ENCODE data around the gene PDYN. TPM values are rescaled to one million over a fixed set of nuclear protein-coding genes. Genes with fewer than 3 reads are reported as not detected.

The PDYN gene
- total RNA-seq, 1 experiment from 2014 or later: not detected

DNA sequence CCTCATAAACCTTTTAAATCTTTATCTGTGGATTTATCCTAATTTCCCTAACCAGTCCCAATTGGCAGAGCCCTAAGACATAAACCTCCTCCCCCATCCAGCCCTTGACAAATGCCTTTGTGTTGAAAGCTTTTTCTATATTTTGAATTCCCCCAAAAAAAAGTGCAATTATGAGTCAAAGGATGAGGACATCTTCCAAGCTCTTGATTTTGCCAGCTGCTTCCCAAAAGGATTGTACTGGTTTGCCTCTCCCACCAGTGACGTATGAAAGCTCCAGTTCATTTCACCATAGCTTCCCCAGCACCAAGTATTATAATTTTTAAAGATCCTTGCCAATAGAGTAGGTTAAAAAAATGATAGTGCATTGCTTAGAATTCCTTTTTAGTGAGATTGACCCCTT lies 59.7 kb downstream of the PDYN start:
- Histone ChIP-seq H3K9me3 (ENCODE audit: low read depth, low read length, poor library complexity, severe bottlenecking) (no peaks in the 10 kb centered on the region), H3K36me3 (ENCODE audit: insufficient read depth, low read length, poor library complexity, severe bottlenecking) (peaks cover 46% of the 10 kb centered on the region), H3K4me1 (ENCODE audit: insufficient read depth, low read length, poor library complexity, severe bottlenecking) (peaks cover 13% of the 10 kb centered on the region), H3K4me3 (ENCODE audit: low read depth, low read length, poor library complexity, severe bottlenecking) (no peak overlapping the region), H3K27ac (ENCODE audit: low read depth, low read length, poor library complexity, severe bottlenecking) (no peak overlapping the region), H3K27me3 (replicated peaks; ENCODE audit: insufficient read depth, low read depth, low read length, poor library complexity) (no peaks in the 10 kb centered on the region)
- intact Hi-C loops (cut with micrococcal nuclease; ENCODE audit: unreplicated experiment): no loop called here
- DNase-seq (ENCODE audit: low spot score): no peak
- BruUV-seq (replicated peaks): no TSS peak
- POLR2A ChIA-PET (ENCODE audit: low non-redundant PET): no interaction called here
- TF ChIP-seq CTCF (conservative IDR thresholded peaks at IDR 0.05; ENCODE audit: low read depth, low read length) (no peak), EZH2 (IDR thresholded peaks at IDR 0.05; ENCODE audit: borderline replicate concordance, low read depth, low read length, poor library complexity, severe bottlenecking) (no peak)
- CTCF ChIA-PET: no interaction called here

DNA sequence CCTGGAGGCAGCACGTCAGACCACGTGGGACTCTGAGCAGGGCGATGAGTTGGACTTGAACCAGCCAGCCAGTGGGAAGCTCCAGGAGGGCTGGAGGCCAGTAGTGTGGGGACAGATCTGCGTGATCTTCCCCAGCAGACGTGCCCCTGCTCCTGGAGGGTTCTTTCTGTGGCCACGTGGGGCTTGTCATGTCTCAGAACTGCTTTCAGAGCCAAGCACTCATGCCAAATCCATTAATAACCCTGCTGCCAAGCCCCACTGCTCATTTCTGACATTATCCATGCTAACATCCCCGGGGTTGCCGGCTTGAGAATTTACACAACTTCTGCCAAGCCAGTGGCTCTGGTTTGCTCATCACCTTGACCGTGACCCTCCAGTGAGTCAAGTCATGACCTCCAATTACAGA lies 60.4 kb downstream of the PDYN start:
- Histone ChIP-seq H3K27ac (ENCODE audit: low read depth, low read length, poor library complexity, severe bottlenecking) (no peak overlapping the region), H3K9me3 (ENCODE audit: low read depth, low read length, poor library complexity, severe bottlenecking) (no peaks in the 10 kb centered on the region), H3K27me3 (replicated peaks; ENCODE audit: insufficient read depth, low read depth, low read length, poor library complexity) (no peaks in the 10 kb centered on the region), H3K4me3 (ENCODE audit: low read depth, low read length, poor library complexity, severe bottlenecking) (no peak overlapping the region), H3K36me3 (ENCODE audit: insufficient read depth, low read length, poor library complexity, severe bottlenecking) (peaks cover 42% of the 10 kb centered on the region), H3K4me1 (ENCODE audit: insufficient read depth, low read length, poor library complexity, severe bottlenecking) (peaks cover 13% of the 10 kb centered on the region)
- TF ChIP-seq CTCF (conservative IDR thresholded peaks at IDR 0.05; ENCODE audit: low read depth, low read length) (no peak), EZH2 (IDR thresholded peaks at IDR 0.05; ENCODE audit: borderline replicate concordance, low read depth, low read length, poor library complexity, severe bottlenecking) (no peak)
- ChIA-PET POLR2A (ENCODE audit: low non-redundant PET) (no interaction called here), CTCF (no interaction called here)
- intact Hi-C loops (cut with micrococcal nuclease; ENCODE audit: unreplicated experiment): no loop called here
- BruUV-seq (replicated peaks): no TSS peak
- no peak for DNase-seq (ENCODE audit: low spot score)

DNA sequence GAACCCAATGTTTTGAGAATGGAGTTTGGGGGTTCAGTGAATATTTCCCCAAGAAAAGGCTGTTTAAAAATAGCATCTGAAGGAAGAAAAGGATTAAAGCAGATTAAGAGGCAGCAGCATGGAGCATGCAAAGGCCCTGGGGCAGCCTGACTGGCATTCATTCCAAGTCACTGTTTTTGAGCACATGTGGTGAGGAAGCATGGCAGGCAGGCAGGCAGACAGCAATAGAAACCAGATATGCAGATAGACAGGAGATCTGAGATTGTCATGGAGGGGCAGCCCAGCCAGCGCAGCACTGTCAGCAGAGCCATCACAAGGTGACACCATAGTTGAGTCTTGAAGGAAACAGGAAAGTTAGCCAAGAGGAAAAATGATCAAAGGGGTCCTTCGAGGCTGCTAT lies 60.9 kb downstream of the PDYN start:
- Histone ChIP-seq H3K36me3 (ENCODE audit: insufficient read depth, low read length, poor library complexity, severe bottlenecking) (peaks cover 43% of the 10 kb centered on the region), H3K4me1 (ENCODE audit: insufficient read depth, low read length, poor library complexity, severe bottlenecking) (peaks cover 13% of the 10 kb centered on the region), H3K27me3 (replicated peaks; ENCODE audit: insufficient read depth, low read depth, low read length, poor library complexity) (no peaks in the 10 kb centered on the region), H3K27ac (ENCODE audit: low read depth, low read length, poor library complexity, severe bottlenecking) (no peak overlapping the region), H3K4me3 (ENCODE audit: low read depth, low read length, poor library complexity, severe bottlenecking) (no peak overlapping the region), H3K9me3 (ENCODE audit: low read depth, low read length, poor library complexity, severe bottlenecking) (no peaks in the 10 kb centered on the region)
- CTCF ChIA-PET: no interaction called here
- intact Hi-C loops (cut with micrococcal nuclease; ENCODE audit: unreplicated experiment): no loop called here
- BruUV-seq (replicated peaks): no TSS peak
- TF ChIP-seq CTCF (conservative IDR thresholded peaks at IDR 0.05; ENCODE audit: low read depth, low read length): no peak
- no peak for TF ChIP-seq EZH2 (IDR thresholded peaks at IDR 0.05; ENCODE audit: borderline replicate concordance, low read depth, low read length, poor library complexity, severe bottlenecking)
- no peak for DNase-seq (ENCODE audit: low spot score)
- POLR2A ChIA-PET (ENCODE audit: low non-redundant PET): no interaction called here
